RCC 7860 (cell line): ENCODE data around the gene FOXI1.

ENCODE experiments used
- DNase-seq: peaks from one replicate; pipeline ENCODE4 v3.0.0-alpha.2; 2015; ENCODE audit warnings: low spot score
- FAIRE-seq: peaks from 2 replicates; lab custom pipeline; 2012; peaks lifted over from hg19 to GRCh38; lab: Jason Lieb, UNC

FOXI1 gene

GRCh38 chr5:170105642-170106611 lies at the start of gene FOXI1:
FOXI1 (plus strand) TSS chr5:170105897; CDS start chr5:170105958, 61 bp downstream.
- DNase-seq = no peak
- FAIRE-seq = no peak

GRCh38 chr5:170056561-170057267 lies 49.0 kb upstream of the FOXI1 start:
- FAIRE-seq = no peak
- DNase-seq = no peak

GRCh38 chr5:170057311-170057710 lies 48.4 kb upstream of the FOXI1 start:
- DNase-seq (no peak), FAIRE-seq (no peak)

- no peak for DNase-seq
- FAIRE-seq = no peak
These were observed 46.5 kb upstream of the FOXI1 start for GRCh38 chr5:170059221-170059620.

GRCh38 chr5:170067152-170067551 lies 38.5 kb upstream of the FOXI1 start:
- no peak for FAIRE-seq

GRCh38 chr5:170067574-170068170 lies 38.0 kb upstream of the FOXI1 start:
- FAIRE-seq (no peak), DNase-seq (no peak)

More at GRCh38 chr5:170067152-170067551, 38.5 kb upstream of the FOXI1 start:
- DNase-seq = no peak

- no peak for DNase-seq
- no peak for FAIRE-seq
These were observed 36.2 kb upstream of the FOXI1 start for GRCh38 chr5:170069512-170069911.

GRCh38 chr5:170070556-170071412 lies 34.9 kb upstream of the FOXI1 start:
- FAIRE-seq (no peak), DNase-seq (no peak)

GRCh38 chr5:170071748-170072147 lies 33.9 kb upstream of the FOXI1 start:
- no peak for FAIRE-seq
- no peak for DNase-seq

- DNase-seq = no peak
- FAIRE-seq = no peak
These were observed 30.0 kb upstream of the FOXI1 start for GRCh38 chr5:170075696-170076095.

- DNase-seq (no peak), FAIRE-seq (no peak)
These were observed 29.5 kb upstream of the FOXI1 start for GRCh38 chr5:170076211-170076610.

GRCh38 chr5:170076739-170077138 lies 29.0 kb upstream of the FOXI1 start:
- FAIRE-seq (no peak), DNase-seq (no peak)

- DNase-seq = no peak
- FAIRE-seq = no peak
These were observed 28.2 kb upstream of the FOXI1 start for GRCh38 chr5:170077526-170077925.

- DNase-seq (no peak), FAIRE-seq (no peak)
These were observed 27.2 kb upstream of the FOXI1 start for GRCh38 chr5:170078458-170078857.

GRCh38 chr5:170078931-170079330 lies 26.8 kb upstream of the FOXI1 start:
- FAIRE-seq = no peak
- DNase-seq = no peak

GRCh38 chr5:170080217-170080616 lies 25.5 kb upstream of the FOXI1 start:
- FAIRE-seq (no peak), DNase-seq (no peak)

- DNase-seq = no peak
- FAIRE-seq = no peak
These were observed 24.8 kb upstream of the FOXI1 start for GRCh38 chr5:170080786-170081445.

- DNase-seq (no peak), FAIRE-seq (no peak)
These were observed 24.1 kb upstream of the FOXI1 start for GRCh38 chr5:170081616-170082015.

GRCh38 chr5:170082701-170083100 lies 23.0 kb upstream of the FOXI1 start:
- no peak for DNase-seq
- no peak for FAIRE-seq
